ENCODE data around the gene HCAR3. TPM values are rescaled to one million over a fixed set of nuclear protein-coding genes. Genes with fewer than 3 reads are reported as not detected.
A peak's percentile ranks its signal among the peaks of the same experiment; 100 is the strongest.
"Not testable (repeated sequence)": the region's sequence is repeated elsewhere in the genome, so short reads cannot be mapped to it uniquely, and the experiment has no call there.

Gene HCAR3
- under 1 TPM in 1 of 2 donors, not detected in 1; 0.09 TPM for total RNA-seq

GRCh38 chr12:122716658-122717057 lies at the start of gene HCAR3:
Gene HCAR3 (minus strand): TSS chr12:122716811. CDS start chr12:122716737, 74 bp downstream.
- H3K27ac Mint-ChIP-seq; DNase-seq (ENCODE audit: low spot score in 2 of 2); H3K9me3 Mint-ChIP-seq; ATAC-seq; H3K36me3 Mint-ChIP-seq: not testable (repeated sequence)

GRCh38 chr12:122757568-122757967 lies 41.0 kb upstream of the HCAR3 start:
- DNase-seq (ENCODE audit: low spot score in 2 of 2) (no peak), ATAC-seq (no peak)
- Mint-ChIP-seq H3K27ac (peak overlapping the region in 1 of 2 donors; percentile 30), H3K9me3 (no peaks in the 10 kb centered on the region), H3K36me3 (peaks cover 46 to 49% of the 10 kb centered on the region in 2 donors)

GRCh38 chr12:122754790-122755189 lies 38.2 kb upstream of the HCAR3 start:
- DNase-seq (ENCODE audit: low spot score in 2 of 2) (no peak), ATAC-seq (no peak)
- Mint-ChIP-seq H3K36me3 (peaks cover 45 to 46% of the 10 kb centered on the region in 2 donors), H3K27ac (peak overlapping the region; percentile 98 to 100), H3K9me3 (no peaks in the 10 kb centered on the region)

- ATAC-seq (no peak), DNase-seq (ENCODE audit: low spot score in 2 of 2) (no peak)
- peaks cover 45 to 46% of the 10 kb centered on the region in 2 donors for H3K36me3 Mint-ChIP-seq
- no peaks in the 10 kb centered on the region for H3K9me3 Mint-ChIP-seq
- peak overlapping the region; percentile 98 to 100 for H3K27ac Mint-ChIP-seq
Observed at GRCh38 chr12:122753319-122753650, 36.7 kb upstream of the HCAR3 start.

- peak; percentile 100 for DNase-seq (ENCODE audit: low spot score in 2 of 2)
- peak; percentile 94 to 96 for ATAC-seq
- Mint-ChIP-seq H3K9me3 (no peaks in the 10 kb centered on the region), H3K36me3 (peaks cover 42 to 44% of the 10 kb centered on the region in 2 donors), H3K27ac (peak within 1 kb of the TSS; percentile 98 to 100)
Observed at GRCh38 chr12:122752464-122753318, 36.1 kb upstream of the HCAR3 start, which contains the start of gene DENR. Gene DENR (plus strand): TSS chr12:122752824. CDS start chr12:122753702, 878 bp downstream.

GRCh38 chr12:122750781-122751515 lies 34.3 kb upstream of the HCAR3 start:
- DNase-seq (ENCODE audit: low spot score in 2 of 2); ATAC-seq; H3K9me3 Mint-ChIP-seq: not testable (repeated sequence)
- Mint-ChIP-seq H3K27ac (peak overlapping the region in 1 of 2 donors; percentile 98), H3K36me3 (peaks cover 27 to 28% of the 10 kb centered on the region in 2 donors)

GRCh38 chr12:122749569-122750332 lies 33.1 kb upstream of the HCAR3 start:
- Mint-ChIP-seq H3K36me3 (peaks cover 19% of the 10 kb centered on the region in 2 donors), H3K9me3 (no peaks in the 10 kb centered on the region), H3K27ac (no peak overlapping the region)
- DNase-seq (ENCODE audit: low spot score in 2 of 2) (no peak), ATAC-seq (no peak)

- DNase-seq (ENCODE audit: low spot score in 2 of 2) (no peak), ATAC-seq (no peak)
- Mint-ChIP-seq H3K9me3 (no peaks in the 10 kb centered on the region), H3K36me3 (no peaks in the 10 kb centered on the region), H3K27ac (peak overlapping the region in 1 of 2 donors; percentile 30)
Observed at GRCh38 chr12:122747224-122748135, 30.9 kb upstream of the HCAR3 start.

GRCh38 chr12:122743895-122744525 lies 27.4 kb upstream of the HCAR3 start:
- H3K27ac Mint-ChIP-seq, result no peak overlapping the region
- DNase-seq (ENCODE audit: low spot score in 2 of 2), result no peak
- H3K9me3 Mint-ChIP-seq, result no peaks in the 10 kb centered on the region
- no peak for ATAC-seq
- H3K36me3 Mint-ChIP-seq, result no peaks in the 10 kb centered on the region

GRCh38 chr12:122740351-122740750 lies 23.7 kb upstream of the HCAR3 start:
- peaks cover 0 to 6% of the 10 kb centered on the region in 2 donors for H3K36me3 Mint-ChIP-seq
- no peaks in the 10 kb centered on the region for H3K9me3 Mint-ChIP-seq
- ATAC-seq, result no peak

GRCh38 chr12:122738571-122738970 lies 22.0 kb upstream of the HCAR3 start:
- peaks cover 0 to 6% of the 10 kb centered on the region in 2 donors for H3K36me3 Mint-ChIP-seq
- ATAC-seq (no peak), DNase-seq (ENCODE audit: low spot score in 2 of 2) (no peak)
- no peaks in the 10 kb centered on the region for H3K9me3 Mint-ChIP-seq
- no peak overlapping the region for H3K27ac Mint-ChIP-seq

More at GRCh38 chr12:122740351-122740750, 23.7 kb upstream of the HCAR3 start:
- no peak overlapping the region for H3K27ac Mint-ChIP-seq
- DNase-seq (ENCODE audit: low spot score in 2 of 2), result peak in 1 of 2 donors; percentile 18

GRCh38 chr12:122732611-122733010 lies 16.0 kb upstream of the HCAR3 start:
- Mint-ChIP-seq H3K9me3 (peaks cover 0 to 7% of the 10 kb centered on the region in 2 donors), H3K36me3 (peaks cover 0 to 14% of the 10 kb centered on the region in 2 donors), H3K27ac (peak overlapping the region; percentile 92 to 98)
- DNase-seq (ENCODE audit: low spot score in 2 of 2) (no peak), ATAC-seq (no peak)

GRCh38 chr12:122732170-122732569 lies 15.6 kb upstream of the HCAR3 start:
- H3K36me3 Mint-ChIP-seq, result peaks cover 0 to 14% of the 10 kb centered on the region in 2 donors
- peaks cover 0 to 7% of the 10 kb centered on the region in 2 donors for H3K9me3 Mint-ChIP-seq
- ATAC-seq (peak; percentile 27 to 35), DNase-seq (ENCODE audit: low spot score in 2 of 2) (no peak)
- peak overlapping the region; percentile 92 to 98 for H3K27ac Mint-ChIP-seq

GRCh38 chr12:122730215-122731014 lies 13.8 kb upstream of the HCAR3 start, which contains the start of gene HCAR1:
Gene HCAR1 (minus strand): TSS chr12:122730844. CDS start chr12:122730339, 505 bp downstream.
- H3K9me3 Mint-ChIP-seq, result peaks cover 0 to 7% of the 10 kb centered on the region in 2 donors
- peaks cover 0 to 8% of the 10 kb centered on the region in 2 donors for H3K36me3 Mint-ChIP-seq
- peak within 1 kb of the TSS; percentile 22 to 92 for H3K27ac Mint-ChIP-seq
- ATAC-seq (peak; percentile 77 to 84), DNase-seq (ENCODE audit: low spot score in 2 of 2) (peak; percentile 66 to 79)

Data from activated naive CD4-positive, alpha-beta T cell treated with anti-CD3 and anti-CD28 coated beads, Interleukin-2, amount 50 U/mL, for 72 hours (primary cell).